B cell (primary cell): ENCODE measurements around the gene NTS.

Experiments used
- EZH2 ChIP-seq: IDR thresholded peaks from 2 replicates; pipeline ENCODE4 v1.6.1; 2012; ENCODE audit warnings: borderline replicate concordance, low read depth, mild to moderate bottlenecking, moderate library complexity, low read length; ENCODE audit not compliant: insufficient read depth, poor library complexity, severe bottlenecking
- TF ChIP-seq, protein P1 (sequence below): fragments of 200-600 bp; IDR thresholded peaks from one replicate; pipeline ENCODE4 v1.8.0; 2022; ENCODE audit warnings: antibody characterized with exemption, mild to moderate bottlenecking

DNA sequence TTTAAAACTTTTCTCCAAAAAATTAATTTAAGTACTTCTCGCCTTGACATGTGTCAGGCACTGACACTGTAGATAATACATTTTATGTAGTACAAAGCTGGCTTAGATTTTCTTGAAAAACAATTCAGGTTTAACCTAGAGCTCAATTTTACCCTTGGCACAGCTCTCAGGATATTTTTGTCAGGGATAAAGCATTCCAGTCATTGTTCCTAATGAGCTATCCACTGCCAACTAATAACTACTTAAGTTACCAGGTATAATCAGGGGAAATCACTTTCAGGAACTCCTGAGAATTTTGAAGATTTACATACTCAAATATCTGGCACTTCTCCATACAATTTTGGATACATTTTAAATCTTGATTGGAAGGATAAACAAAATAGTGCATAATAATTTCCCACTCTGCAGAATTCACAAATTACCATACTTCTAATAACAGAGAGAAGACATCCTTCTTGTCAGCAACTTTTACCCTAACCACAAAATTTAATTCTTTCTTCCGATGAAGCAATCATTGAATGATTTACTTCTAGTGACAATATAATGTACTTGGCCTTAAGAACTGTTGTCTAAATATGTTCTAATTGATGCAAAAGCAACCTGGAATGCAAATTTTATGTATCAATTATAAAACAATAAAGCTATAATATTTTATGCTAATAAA lies 42.6 kb upstream of the NTS start:
- TF ChIP-seq EZH2: no peak
- TF ChIP-seq, protein P1, sequence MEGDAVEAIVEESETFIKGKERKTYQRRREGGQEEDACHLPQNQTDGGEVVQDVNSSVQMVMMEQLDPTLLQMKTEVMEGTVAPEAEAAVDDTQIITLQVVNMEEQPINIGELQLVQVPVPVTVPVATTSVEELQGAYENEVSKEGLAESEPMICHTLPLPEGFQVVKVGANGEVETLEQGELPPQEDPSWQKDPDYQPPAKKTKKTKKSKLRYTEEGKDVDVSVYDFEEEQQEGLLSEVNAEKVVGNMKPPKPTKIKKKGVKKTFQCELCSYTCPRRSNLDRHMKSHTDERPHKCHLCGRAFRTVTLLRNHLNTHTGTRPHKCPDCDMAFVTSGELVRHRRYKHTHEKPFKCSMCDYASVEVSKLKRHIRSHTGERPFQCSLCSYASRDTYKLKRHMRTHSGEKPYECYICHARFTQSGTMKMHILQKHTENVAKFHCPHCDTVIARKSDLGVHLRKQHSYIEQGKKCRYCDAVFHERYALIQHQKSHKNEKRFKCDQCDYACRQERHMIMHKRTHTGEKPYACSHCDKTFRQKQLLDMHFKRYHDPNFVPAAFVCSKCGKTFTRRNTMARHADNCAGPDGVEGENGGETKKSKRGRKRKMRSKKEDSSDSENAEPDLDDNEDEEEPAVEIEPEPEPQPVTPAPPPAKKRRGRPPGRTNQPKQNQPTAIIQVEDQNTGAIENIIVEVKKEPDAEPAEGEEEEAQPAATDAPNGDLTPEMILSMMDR: no peak
